GM04504 (cell line): ENCODE measurements around the gene FANCD2.
"Not testable (repeated sequence)": the region's sequence is repeated elsewhere in the genome, so short reads cannot be mapped to it uniquely, and the experiment has no call there.

Experiments
- DNase-seq: peaks from one replicate; pipeline ENCODE4 v3.0.0-alpha.2; 2012; ENCODE audit warnings: low read depth

Gene FANCD2

DNA sequence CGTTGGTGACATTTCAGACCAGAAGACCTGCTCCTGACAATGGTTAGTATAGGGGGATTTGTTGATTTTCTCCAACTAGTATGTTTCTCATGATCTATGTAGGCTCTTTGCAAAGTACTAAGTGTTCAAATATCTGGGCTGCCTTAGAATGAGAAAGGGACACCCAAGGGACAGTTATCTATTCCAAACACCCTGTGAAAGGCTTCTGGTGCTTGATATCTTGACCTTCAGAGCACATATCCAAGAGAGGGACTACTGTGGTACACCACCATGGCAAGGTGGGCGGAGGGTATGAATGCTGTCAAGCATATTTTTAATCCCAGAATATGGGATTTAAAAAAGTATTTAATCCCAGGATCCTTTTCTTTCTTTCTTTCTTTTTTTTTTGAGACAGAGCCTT, 80.7 kb downstream of the FANCD2 start:
- DNase-seq = no peak

DNA sequence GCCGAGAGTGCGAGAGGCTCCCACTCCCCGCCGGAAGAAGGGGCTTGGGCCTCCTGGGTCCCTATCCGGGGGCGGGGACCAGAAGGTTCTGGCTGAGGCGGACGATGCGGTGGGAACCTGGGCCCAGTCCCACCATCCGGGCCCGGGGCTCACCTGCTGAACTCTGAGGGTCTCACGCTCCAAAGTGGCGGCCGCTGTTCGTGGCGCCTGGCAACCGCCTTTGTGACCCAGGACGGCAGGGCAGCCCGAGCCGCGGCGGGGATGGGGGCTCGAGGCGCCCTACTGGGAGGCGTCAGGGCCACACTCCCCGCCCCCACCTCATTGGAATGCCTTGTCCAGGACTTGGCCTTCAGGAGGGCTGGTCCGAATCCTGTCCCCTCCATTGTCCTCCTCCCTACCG, 81.9 kb downstream of the FANCD2 start, which contains the start of gene FANCD2OS:
TSS of gene FANCD2OS (minus strand) at position 165 of the 400 bp plus-strand sequence. CDS start 3,481 bp downstream, outside the sequence.
- no peak for DNase-seq

DNA sequence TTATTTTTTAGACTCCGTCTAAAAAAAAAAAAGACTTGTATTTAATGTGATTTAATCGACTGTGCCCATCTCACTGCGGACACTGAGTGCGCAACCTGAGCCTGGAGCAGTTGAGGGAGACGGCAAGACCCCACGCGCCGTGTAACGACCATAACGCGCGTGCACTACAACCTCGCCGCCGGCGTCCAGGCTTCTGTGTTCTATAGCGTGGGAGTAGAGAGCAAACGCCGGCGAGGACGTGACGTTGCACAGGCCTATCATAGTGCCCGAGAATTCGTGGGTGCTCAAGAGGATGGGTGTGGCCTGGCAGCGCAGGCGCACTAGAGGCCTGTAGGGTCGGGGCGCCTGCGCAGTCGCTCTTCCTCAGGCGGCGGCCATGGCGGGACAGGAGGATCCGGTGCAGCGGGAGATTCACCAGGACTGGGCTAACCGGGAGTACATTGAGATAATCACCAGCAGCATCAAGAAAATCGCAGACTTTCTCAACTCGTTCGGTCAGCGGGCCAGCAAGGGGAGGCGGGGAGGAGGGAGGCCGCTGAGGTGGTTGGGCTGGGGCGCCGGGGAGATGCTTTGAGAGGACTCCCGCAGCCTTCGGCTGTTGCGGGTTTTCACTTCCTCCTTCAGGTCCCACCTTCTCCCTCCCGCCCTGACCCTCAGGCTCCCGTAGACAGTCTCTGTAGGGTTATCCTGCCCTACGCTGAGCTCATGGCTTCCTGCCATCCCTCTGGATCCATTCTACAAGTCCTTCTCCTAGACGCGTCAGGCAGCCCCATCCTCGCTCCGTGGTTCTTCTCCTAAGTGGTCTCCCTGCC, 89.3 kb downstream of the FANCD2 start, which contains the start of gene BRK1:
TSS of gene BRK1 (plus strand) at position 350 of the 812 bp plus-strand sequence. CDS start at position 377, 27 bp downstream.
- DNase-seq = peak; percentile 90

DNA sequence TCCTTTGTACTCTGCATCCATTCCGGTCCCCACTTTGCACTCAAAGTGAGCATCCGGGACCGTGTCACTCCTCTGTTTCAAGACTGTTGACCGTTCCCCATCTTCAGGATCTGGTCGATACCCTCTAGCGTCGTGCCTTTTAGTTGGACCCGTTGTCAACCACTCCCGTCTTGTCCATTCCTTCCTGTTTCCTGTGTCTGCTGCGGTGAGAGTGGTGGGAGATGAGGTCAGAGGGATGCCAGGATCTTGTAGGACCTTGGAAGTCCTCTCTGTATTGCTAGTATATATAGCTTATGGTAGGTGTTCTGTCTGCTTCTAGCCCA, 89.9 kb downstream of the FANCD2 start:
- peak; percentile 16 for DNase-seq

DNA sequence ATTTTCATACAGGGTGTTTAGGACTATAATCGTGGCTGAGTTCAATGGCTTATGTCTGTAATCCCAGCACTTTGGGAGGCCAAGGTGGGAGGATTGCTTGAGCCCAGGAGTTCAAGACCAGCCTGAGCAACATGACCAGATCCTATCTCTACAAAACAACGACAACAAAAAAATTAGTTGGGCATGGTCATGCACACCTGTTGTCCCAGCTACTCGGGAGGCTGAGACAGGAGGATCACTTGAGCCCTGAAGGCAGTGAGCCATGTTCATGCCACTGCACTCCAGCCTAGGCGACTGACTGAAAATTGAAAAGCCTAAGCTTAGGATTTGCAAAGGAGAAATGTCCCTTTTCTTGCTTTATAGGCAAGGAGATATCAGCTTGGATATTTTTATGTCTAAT, 90.7 kb downstream of the FANCD2 start:
- no peak for DNase-seq

DNA sequence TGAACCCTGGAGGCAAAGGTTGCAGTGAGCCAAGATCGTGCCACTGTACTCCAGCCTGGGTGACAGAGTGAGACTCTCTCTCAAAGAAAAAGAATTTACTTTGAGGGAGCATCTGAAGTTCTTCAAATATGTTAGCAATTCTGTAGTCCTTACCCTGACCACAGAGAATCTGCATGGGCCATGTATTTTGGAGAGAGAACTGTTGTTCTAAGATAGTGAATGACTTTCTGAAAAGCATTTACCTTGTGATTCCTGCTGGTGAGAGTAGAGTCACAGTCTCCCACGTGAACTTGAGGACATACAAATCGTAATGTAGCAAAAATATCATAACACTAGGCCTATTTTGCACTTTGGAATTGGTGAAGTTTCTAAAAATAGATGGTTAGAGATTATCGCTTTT, 93.1 kb downstream of the FANCD2 start:
- DNase-seq = no peak

DNA sequence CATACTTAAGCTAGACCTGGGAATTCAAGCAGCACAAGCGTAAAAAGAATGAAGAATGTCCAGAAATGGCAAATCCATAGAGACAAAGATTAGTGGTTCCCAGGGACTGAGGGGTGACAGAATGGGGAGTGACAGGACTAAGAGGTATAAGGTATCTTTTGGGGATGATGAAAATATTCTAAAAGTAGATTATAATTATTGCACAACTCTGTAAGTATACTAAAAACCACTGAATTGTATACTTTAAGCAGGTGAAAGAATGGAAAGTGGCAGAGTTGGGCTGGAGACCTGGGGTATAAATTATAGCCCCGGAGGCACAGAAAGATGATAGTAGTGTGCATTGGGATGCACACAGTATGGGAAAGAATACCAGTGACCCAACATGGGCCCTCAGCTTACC, 94.8 kb downstream of the FANCD2 start:
- no peak for DNase-seq

DNA sequence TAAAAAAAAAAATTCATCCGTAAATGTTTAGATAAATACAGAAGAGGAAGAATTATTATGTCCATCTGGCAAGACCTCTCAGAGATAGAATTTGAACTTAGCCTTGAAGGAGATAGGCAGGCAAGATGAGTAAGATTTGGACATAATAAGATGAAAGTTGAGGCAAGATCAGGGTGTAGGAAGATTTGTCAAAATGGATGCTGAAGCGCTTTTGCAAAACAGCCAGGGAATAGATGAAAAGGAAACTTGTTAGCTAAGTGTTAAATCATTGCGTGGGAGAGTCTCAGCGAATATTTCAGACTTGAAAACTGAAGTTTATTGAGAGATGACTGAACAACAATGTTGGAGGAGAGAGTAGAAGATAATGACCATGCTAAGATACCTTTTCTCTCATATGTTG, 96.5 kb downstream of the FANCD2 start:
- no peak for DNase-seq

DNA sequence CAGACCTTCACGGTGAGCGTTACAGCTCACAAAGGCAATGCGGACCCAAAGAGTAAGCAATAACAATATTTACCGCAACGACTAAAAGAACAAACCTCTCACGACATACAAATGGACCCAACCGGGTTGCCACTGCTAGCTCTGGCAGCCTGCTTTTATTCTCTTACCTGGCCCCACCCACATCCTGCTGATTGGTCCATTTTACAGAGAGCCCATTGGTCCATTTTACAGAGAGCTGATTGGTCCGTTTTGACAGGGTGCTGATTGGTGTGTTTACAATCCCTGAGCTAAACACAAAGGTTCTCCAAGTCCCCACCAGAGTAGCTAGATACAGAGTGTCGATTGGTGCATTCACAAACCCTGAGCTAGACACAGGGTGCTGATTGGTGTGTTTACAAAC, 109.6 kb downstream of the FANCD2 start:
- not testable (repeated sequence) for DNase-seq

DNA sequence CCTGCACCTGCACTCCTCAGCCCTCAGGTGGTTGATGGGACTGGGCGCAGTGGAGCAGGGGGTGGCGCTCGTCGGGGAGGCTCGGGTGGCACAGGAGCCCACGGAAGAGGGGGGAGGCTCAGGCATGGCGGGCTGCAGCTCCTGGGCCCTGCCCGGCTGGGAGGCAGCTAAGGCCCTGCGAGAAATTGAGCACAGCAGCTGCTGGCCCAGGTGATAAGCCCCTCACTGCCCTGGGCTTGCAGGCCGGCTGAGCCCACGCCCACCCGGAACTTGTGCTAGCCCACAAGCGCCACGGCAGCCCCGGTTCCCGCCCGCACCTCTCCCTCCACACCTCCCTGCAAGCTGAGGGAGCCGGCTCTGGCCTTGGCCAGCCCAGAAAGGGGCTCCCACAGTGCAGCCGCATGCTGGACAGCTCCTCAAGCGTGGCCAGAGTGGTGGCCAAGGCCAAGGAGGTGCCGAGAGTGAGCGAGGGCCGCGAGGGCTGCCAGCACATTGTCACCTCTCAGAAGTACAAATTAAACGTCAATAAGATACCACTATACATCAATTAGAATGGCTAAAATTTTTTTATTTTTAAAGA, 110.3 kb downstream of the FANCD2 start:
- no peak for DNase-seq

DNA sequence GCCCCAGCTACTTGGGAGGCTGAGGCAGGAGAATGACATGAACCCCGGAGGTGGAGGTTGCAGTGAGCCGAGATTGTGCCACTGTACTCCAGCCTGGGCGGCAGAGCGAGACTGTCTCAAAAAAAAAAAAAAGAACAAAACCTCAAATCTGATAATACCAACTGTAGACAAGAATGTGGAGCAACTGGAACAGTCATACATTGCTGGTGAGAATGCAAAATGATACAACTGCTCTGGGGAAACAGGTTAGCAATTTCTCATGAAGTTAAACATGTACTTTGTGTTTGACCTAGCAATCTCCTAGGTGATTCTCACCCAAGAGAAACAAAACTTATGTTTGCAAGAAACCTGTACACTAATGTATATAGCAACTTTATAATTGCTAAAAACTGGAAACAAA, 110.9 kb downstream of the FANCD2 start:
- DNase-seq = no peak

DNA sequence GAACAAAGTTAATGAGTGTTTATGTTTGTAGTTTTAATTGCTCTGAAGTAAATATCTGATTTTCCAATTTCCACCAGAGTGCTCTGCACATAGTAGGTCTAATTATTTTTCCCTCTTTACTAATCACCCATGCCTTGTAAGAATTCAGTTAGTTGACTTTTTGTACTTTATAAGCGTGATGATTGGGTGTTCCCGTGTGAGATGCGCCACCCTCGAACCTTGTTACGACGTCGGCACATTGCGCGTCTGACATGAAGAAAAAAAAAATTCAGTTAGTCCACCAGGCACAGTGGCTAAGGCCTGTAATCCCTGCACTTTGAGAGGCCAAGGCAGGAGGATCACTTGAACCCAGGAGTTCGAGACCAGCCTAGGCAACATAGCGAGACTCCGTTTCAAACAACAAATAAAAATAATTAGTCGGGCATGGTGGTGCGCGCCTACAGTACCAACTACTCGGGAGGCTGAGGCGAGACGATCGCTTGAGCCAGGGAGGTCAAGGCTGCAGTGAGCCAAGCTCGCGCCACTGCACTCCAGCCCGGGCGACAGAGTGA, 114.8 kb downstream of the FANCD2 start:
- DNase-seq = no peak

DNA sequence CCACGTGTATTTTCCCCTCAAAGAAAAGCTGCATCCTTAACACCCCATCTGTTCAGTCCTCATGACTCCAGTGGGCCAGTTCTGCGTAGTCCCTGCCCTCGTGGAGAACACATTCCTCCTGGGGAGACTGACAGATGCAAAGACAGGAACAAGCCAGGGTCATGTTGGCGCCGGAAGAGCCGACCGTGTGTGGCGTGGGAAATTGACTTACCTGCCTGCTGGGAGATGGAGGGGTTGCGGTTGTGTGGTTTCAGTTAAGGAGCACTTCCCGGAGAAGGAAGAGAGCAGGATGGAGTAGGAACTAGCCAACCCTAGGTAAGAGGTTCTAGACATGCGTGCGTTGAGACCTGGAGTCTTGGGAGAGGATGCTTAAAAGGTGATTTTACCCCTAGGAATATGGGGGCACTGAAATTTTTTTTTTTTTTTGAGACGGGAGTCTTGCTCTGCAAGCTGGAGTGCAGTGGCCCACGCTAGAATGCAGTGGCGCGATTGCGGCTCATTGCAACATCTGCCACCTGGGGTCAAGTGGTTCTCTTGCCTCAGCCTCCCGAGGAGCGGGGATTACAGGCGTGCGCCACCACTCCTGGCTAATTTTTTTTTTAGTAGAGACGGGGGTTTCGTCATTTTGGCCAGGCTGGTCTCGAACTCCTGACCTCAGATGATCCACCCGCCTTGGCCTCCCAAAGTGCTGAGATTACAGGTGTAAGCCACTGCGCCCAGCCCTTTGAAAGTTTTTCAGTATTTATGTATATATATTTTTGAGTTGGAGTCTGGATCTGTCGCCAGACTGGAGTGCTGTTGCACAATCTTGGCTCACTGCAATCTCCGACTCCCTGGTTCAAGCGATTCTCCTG, 116.7 kb downstream of the FANCD2 start:
- no peak for DNase-seq

DNA sequence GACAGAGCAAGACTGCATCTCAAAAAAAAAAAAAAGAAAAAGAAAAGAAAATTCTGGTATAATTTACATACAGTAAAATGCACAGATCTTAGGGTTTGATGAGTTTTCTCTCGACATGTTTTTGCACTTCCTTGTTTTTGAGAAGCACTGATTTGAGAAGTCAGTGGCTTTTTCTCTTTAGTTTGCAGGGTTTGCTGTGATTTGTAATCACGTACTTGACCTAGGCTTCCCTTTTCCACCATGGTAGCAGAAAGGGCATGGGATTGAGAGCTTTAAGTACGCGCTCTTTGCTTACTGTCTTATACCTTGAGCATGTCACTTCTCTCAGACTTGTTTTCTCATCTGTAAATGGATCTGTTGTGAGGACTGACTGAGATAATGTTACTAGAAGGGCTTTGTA, 119.4 kb downstream of the FANCD2 start:
- no peak for DNase-seq

DNA sequence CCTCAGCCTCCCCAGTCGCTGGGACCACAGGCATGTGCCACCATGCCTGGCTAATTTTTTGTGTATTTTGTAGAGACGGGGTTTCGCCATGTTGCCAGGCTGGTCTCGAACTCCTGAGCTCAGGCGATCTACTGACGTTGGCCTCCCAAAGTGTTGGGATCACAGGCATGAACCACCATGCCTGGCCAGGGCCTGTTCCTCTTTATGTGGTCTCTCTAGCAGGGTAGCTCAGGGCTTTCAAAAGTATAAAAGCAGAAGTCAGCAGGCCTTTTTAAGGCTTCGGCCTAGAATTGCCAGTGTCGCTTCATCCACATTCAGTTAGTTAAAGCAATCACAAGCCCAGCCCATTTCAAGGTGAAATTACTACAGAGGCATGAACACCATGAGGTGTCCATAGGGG, 123.0 kb downstream of the FANCD2 start:
- DNase-seq = no peak

DNA sequence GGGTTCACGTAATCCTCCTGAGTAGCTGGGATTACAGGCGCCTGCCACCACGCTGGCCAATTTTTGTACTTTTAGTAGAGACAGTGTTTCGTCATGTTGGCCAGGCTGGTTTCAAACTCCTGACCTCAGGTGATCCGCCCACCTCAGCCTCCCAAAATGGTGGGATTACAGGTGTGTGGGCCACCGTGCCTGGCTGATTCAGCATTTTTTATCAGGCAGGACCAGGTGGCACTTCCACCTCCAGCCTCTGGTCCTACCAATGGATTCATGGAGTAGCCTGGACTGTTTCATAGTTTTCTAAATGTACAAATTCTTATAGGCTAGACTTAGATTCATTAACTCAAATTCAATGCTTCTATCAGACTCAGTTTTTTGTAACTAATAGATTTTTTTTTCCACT, 124.8 kb downstream of the FANCD2 start:
- DNase-seq = no peak
